Caco-2 (cell line): Measurements from ENCODE around the gene GH2. TPM values are rescaled to one million over a fixed set of nuclear protein-coding genes. Genes with fewer than 3 reads are reported as not detected.

Experiments
- BruUV-seq: library from RNA; stranded (reverse); fragments of 400-500 nt; replicated peaks from 2 replicates; lab custom pipeline; 2021; lab: Mats Ljungman, UMichigan
- CTCF ChIA-PET: fragments of 300-600 bp; sonication (Branson Sonifier 250); formaldehyde crosslinking; loops from one replicate; lab custom pipeline; 2022; ENCODE audit warnings: antibody characterized with exemption; lab: Charles Lee
- POLR2A ChIA-PET: fragments of 300-600 bp; sonication (Branson Sonifier 250); formaldehyde crosslinking; loops from one replicate; lab custom pipeline; 2022; ENCODE audit warnings: antibody characterized with exemption; lab: Charles Lee
- DNase-seq, 2 experiments: peaks; one replicate each; pipeline versions ENCODE4 v3.0.0 to v3.0.0-alpha.2; 2020 to 2022
- H3K27me3 ChIP-seq: replicated peaks from 2 replicates; pipeline ENCODE4 v1.6.0; 2011; ENCODE audit warnings: low read length; ENCODE audit not compliant: control insufficient read depth, insufficient read depth
- H3K36me3 ChIP-seq: 2 replicates; pipeline ENCODE4 v1.5.1; 2011; ENCODE audit warnings: low read length; ENCODE audit not compliant: control insufficient read depth, insufficient read depth
- H3K4me1 ChIP-seq: fragments of 250-450 bp; sonication (Bioruptor Pico); 2 replicates; pipeline ENCODE4 v1.5.1; 2020; ENCODE audit warnings: mild to moderate bottlenecking
- H3K4me3 ChIP-seq: 2 replicates; pipeline ENCODE4 v1.5.1; 2011; ENCODE audit warnings: low read depth, mild to moderate bottlenecking, control low read depth, low read length
- H3K9me3 ChIP-seq: fragments of 250-450 bp; sonication (Bioruptor Pico); 2 replicates; pipeline ENCODE4 v1.5.1; 2020; ENCODE audit warnings: mild to moderate bottlenecking, moderate library complexity
- H3K27ac Mint-ChIP-seq: one replicate; pipeline ENCODE4 v1.8.0; 2022; ENCODE audit warnings: mixed read lengths; ENCODE audit not compliant: unreplicated experiment
- H3K27me3 Mint-ChIP-seq: one replicate; pipeline ENCODE4 v1.8.0; 2022; ENCODE audit warnings: mixed read lengths; ENCODE audit not compliant: insufficient read depth, unreplicated experiment
- H3K36me3 Mint-ChIP-seq: one replicate; pipeline ENCODE4 v1.8.0; 2022; ENCODE audit warnings: mild to moderate bottlenecking, mixed read lengths; ENCODE audit not compliant: insufficient read depth, unreplicated experiment
- H3K4me1 Mint-ChIP-seq: one replicate; pipeline ENCODE4 v1.8.0; 2022; ENCODE audit warnings: low read depth, mixed read lengths; ENCODE audit not compliant: unreplicated experiment
- H3K4me3 Mint-ChIP-seq: one replicate; pipeline ENCODE4 v1.8.0; 2022; ENCODE audit warnings: mild to moderate bottlenecking, moderate library complexity, mixed read lengths; ENCODE audit not compliant: unreplicated experiment
- H3K9me3 Mint-ChIP-seq: one replicate; pipeline ENCODE4 v1.8.0; 2022; ENCODE audit warnings: mixed read lengths; ENCODE audit not compliant: unreplicated experiment
- intact Hi-C: fragments of 100-400 bp; cut with micrococcal nuclease; formaldehyde crosslinking; loops from one replicate; pipeline ENCODE4 v1.10.0; 2022; ENCODE audit not compliant: unreplicated experiment
- total RNA-seq: library from RNA; stranded (reverse); gene quantifications from 2 replicates; pipeline ENCODE4 v1.2.3, GENCODE V29; 2022
- TF ChIP-seq, protein P1 (sequence below), 2 experiments: fragments of 200-600 bp in 1 of 2; IDR thresholded peaks; 1 replicate in 1 of 2; 2 replicates in 1 of 2; pipeline versions ENCODE4 v1.5.1 to v1.8.0; 2011 to 2022; ENCODE audit warnings: antibody characterized with exemption in 1 of 2, control low read depth in 1 of 2, inconsistent platforms in 1 of 2, low read depth in 1 of 2, low read length in 1 of 2, mild to moderate bottlenecking in 1 of 2, moderate library complexity in 1 of 2; ENCODE audit not compliant: insufficient read depth in 1 of 2, severe bottlenecking in 1 of 2, unreplicated experiment in 1 of 2

The GH2 gene
- total RNA-seq, 1 experiment from 2014 or later = not detected

DNA sequence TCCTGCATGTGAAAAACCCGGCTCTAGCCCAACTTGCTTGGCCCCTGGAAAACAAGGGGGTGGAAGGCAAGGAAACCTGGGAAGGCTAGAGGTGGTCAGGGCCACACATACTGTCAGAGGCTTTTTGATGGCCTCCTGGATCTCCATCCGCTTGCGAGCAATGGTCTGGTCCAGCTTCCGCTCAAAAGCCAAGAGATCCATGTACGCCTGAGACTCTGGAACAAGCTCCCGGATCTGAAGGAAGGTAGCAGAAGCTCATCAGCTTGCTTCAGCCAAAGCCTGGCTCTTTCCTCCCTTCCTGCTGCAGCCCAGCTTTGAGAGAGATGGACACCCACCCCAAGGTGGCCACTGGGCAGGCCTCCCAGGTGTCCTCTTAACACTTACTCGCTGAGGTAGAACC lies 44.9 kb downstream of the GH2 start:
- Histone ChIP-seq H3K4me3 (no peak overlapping the region), H3K4me1 (peaks cover 9% of the 10 kb centered on the region), H3K36me3 (peaks cover 12% of the 10 kb centered on the region), H3K27me3 (no peaks in the 10 kb centered on the region), H3K9me3 (no peaks in the 10 kb centered on the region)
- CTCF ChIA-PET = no interaction called here
- POLR2A ChIA-PET = no interaction called here
- BruUV-seq = no TSS peak
- TF ChIP-seq, protein P1, sequence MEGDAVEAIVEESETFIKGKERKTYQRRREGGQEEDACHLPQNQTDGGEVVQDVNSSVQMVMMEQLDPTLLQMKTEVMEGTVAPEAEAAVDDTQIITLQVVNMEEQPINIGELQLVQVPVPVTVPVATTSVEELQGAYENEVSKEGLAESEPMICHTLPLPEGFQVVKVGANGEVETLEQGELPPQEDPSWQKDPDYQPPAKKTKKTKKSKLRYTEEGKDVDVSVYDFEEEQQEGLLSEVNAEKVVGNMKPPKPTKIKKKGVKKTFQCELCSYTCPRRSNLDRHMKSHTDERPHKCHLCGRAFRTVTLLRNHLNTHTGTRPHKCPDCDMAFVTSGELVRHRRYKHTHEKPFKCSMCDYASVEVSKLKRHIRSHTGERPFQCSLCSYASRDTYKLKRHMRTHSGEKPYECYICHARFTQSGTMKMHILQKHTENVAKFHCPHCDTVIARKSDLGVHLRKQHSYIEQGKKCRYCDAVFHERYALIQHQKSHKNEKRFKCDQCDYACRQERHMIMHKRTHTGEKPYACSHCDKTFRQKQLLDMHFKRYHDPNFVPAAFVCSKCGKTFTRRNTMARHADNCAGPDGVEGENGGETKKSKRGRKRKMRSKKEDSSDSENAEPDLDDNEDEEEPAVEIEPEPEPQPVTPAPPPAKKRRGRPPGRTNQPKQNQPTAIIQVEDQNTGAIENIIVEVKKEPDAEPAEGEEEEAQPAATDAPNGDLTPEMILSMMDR (IDR thresholded peaks at IDR 0.05; ENCODE audit: insufficient read depth in 1 of 2, low read depth in 1 of 2, low read length in 1 of 2, severe bottlenecking in 1 of 2, unreplicated experiment in 1 of 2) = no peak
- peaks cover 20% of the 10 kb centered on the region for H3K4me1 Mint-ChIP-seq
- peaks cover 68% of the 10 kb centered on the region for H3K36me3 Mint-ChIP-seq
- no peak for DNase-seq
- no peak overlapping the region for H3K4me3 Mint-ChIP-seq
- no peak overlapping the region for H3K27ac Mint-ChIP-seq
- no peaks in the 10 kb centered on the region for H3K9me3 Mint-ChIP-seq
- intact Hi-C loops = no loop called here
- no peaks in the 10 kb centered on the region for H3K27me3 Mint-ChIP-seq

DNA sequence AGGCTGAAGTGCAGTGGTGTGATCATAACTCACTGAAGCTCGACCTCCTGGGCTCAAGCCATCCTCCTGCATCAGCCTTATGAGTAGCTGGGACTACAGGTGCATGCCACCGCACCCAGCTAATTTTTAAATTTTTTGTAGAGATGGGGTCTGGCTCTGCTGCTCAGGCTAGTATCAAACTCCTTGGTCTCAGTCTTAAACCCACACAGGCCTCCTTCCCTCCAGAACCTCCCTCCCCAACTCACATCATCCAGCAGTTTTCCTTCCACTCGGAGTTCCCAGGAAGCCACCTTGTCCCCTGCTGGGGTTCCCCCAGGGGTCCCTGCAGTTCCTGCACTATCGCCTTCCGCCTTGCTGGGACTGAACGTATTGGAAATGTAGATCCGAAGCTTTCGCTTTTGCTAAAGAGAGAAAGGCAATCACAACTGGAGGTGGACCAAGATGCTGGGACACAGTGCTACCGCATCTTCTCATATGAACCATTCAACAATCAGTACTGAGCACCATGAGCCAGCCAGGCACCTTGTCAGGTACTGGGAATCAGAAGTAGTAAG lies 46.5 kb downstream of the GH2 start:
- DNase-seq = no peak
- Histone ChIP-seq H3K9me3 (no peaks in the 10 kb centered on the region), H3K36me3 (peaks cover 11% of the 10 kb centered on the region), H3K4me3 (no peak overlapping the region), H3K27me3 (no peaks in the 10 kb centered on the region), H3K4me1 (no peaks in the 10 kb centered on the region; the same call in 1 of the 2 replicates)
- Mint-ChIP-seq H3K27me3 (no peaks in the 10 kb centered on the region), H3K36me3 (peaks cover 79% of the 10 kb centered on the region), H3K4me3 (no peak overlapping the region), H3K4me1 (peaks cover 12% of the 10 kb centered on the region), H3K9me3 (no peaks in the 10 kb centered on the region), H3K27ac (no peak overlapping the region)
- no TSS peak for BruUV-seq
- POLR2A ChIA-PET = interaction anchor here (0.6 kb wide), 1 partner anchor 11 kb away, joined by 3 read pairs; no protein-coding TSS in a partner anchor
- TF ChIP-seq, protein P1 (IDR thresholded peaks at IDR 0.05; ENCODE audit: insufficient read depth in 1 of 2, low read depth in 1 of 2, low read length in 1 of 2, severe bottlenecking in 1 of 2, unreplicated experiment in 1 of 2) = no peak
- CTCF ChIA-PET = interaction anchor here (1.2 kb wide), 1 partner anchor 13 kb away, joined by 5 read pairs; no protein-coding TSS in a partner anchor
- intact Hi-C loops = no loop called here

DNA sequence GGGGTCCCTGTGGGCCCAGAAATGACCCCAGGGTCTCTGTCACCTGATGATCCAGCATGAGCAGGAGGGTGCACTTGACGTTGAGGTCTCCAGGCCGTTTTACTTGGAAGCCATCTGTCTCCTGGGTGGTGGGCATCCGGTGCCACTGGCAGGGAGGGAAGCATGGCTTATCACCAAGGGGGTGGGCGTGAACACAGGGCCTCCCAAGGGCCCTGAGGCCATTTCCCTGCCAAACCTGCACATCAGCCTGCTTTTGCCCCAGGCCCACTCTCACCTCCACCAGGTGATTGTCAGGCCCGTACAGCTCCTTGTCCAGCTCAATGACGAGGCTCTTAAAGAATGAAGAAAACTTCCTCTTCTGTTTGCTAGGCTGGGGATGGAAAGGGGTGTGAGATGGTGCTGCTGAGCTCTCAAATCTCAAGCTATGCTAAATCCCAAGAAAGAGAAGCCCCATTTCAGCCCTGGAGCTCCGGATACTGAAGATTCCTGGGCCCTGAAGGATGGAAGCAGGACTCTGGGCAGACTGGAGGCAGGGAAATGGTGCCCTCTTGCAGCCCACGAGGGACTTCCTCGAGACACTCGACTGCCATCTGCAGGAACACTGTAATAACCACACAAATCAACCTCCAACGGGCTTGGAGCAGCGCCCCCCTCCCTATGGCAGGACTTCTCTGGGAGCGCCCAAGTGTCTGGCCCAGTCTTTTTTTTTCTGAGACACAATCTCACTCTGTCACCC lies 47.1 kb downstream of the GH2 start:
- Mint-ChIP-seq H3K4me3 (no peak overlapping the region), H3K36me3 (peaks cover 86% of the 10 kb centered on the region), H3K9me3 (no peaks in the 10 kb centered on the region), H3K4me1 (peaks cover 15% of the 10 kb centered on the region), H3K27ac (no peak overlapping the region), H3K27me3 (no peaks in the 10 kb centered on the region)
- Histone ChIP-seq H3K36me3 (peaks cover 14% of the 10 kb centered on the region), H3K4me1 (no peaks in the 10 kb centered on the region; the same call in 1 of the 2 replicates), H3K4me3 (no peak overlapping the region), H3K9me3 (no peaks in the 10 kb centered on the region), H3K27me3 (no peaks in the 10 kb centered on the region)
- no TSS peak for BruUV-seq
- TF ChIP-seq, protein P1 (IDR thresholded peaks at IDR 0.05; ENCODE audit: insufficient read depth in 1 of 2, low read depth in 1 of 2, low read length in 1 of 2, severe bottlenecking in 1 of 2, unreplicated experiment in 1 of 2) = peak; percentile 56 to 66
- POLR2A ChIA-PET = interaction anchor here (0.6 kb wide), 1 partner anchor 10 kb away, joined by 3 read pairs; no protein-coding TSS in a partner anchor
- CTCF ChIA-PET = interaction anchor here (0.8 kb wide), 1 partner anchor 8 kb away, joined by 3 read pairs; the partner anchor contains the start of gene SMARCD2
- peak; percentile 73 to 76 for DNase-seq
- intact Hi-C loops = no loop called here
